HepG2 (cell line): ENCODE results near the gene TMEM198. TPM values are rescaled to one million over a fixed set of nuclear protein-coding genes. Genes with fewer than 3 reads are reported as not detected.

Source experiments
- BRCA1 ChIP-seq: sonication (generic); formaldehyde crosslinking; IDR thresholded peaks from 2 replicates; pipeline ENCODE4 v1.4.0; 2020; ENCODE audit warnings: missing genetic modification reagents
- CAMTA2 ChIP-seq: sonication (generic); formaldehyde crosslinking; IDR thresholded peaks from 2 replicates; pipeline ENCODE4 v1.4.0; 2020; ENCODE audit warnings: mild to moderate bottlenecking, missing genetic modification reagents, borderline replicate concordance
- CREB1 ChIP-seq, 2 experiments: fragments of 450-650 bp in 1 of 2; IDR thresholded peaks; 2 replicates each; pipeline ENCODE4 v1.6.1; 2016 to 2017; ENCODE audit warnings: control low read depth in 1 of 2, mild to moderate bottlenecking in 1 of 2, missing compliant biosample characterization in 1 of 2, missing genetic modification characterization in 1 of 2
- CREBL2 ChIP-seq: sonication (generic); formaldehyde crosslinking; IDR thresholded peaks from 2 replicates; pipeline ENCODE4 v1.8.1; 2023; ENCODE audit warnings: missing genetic modification reagents, mild to moderate bottlenecking, borderline replicate concordance
- ELF4 ChIP-seq: sonication (generic); formaldehyde crosslinking; IDR thresholded peaks from 2 replicates; pipeline ENCODE4 v1.5.0; 2020; ENCODE audit warnings: missing genetic modification reagents, mild to moderate bottlenecking, moderate library complexity, borderline replicate concordance
- HNF1A ChIP-seq, 2 experiments: sonication (generic) in 1 of 2; formaldehyde crosslinking in 1 of 2; IDR thresholded peaks; 2 replicates each; pipeline versions ENCODE4 v1.4.0 to v1.6.1; 2016 to 2020; ENCODE audit warnings: borderline replicate concordance in 1 of 2, low read depth in 1 of 2, mild to moderate bottlenecking in 1 of 2, missing genetic modification reagents in 1 of 2
- IRF2 ChIP-seq: IDR thresholded peaks from 2 replicates; pipeline ENCODE4 v1.6.1; 2018; ENCODE audit warnings: missing genetic modification reagents, missing compliant biosample characterization
- JDP2 ChIP-seq: sonication (generic); formaldehyde crosslinking; IDR thresholded peaks from 2 replicates; pipeline ENCODE4 v1.8.1; 2022; ENCODE audit warnings: missing genetic modification reagents, borderline replicate concordance
- KLF13 ChIP-seq: sonication (generic); formaldehyde crosslinking; IDR thresholded peaks from 2 replicates; pipeline ENCODE4 v1.4.0; 2020; ENCODE audit warnings: mild to moderate bottlenecking, missing genetic modification reagents
- RXRB ChIP-seq: IDR thresholded peaks from 2 replicates; pipeline ENCODE4 v1.6.1; 2016; ENCODE audit warnings: borderline replicate concordance, missing genetic modification reagents, missing compliant biosample characterization
- SP2 ChIP-seq: sonication (generic); formaldehyde crosslinking; IDR thresholded peaks from 2 replicates; pipeline ENCODE4 v1.5.1; 2020; ENCODE audit warnings: mild to moderate bottlenecking, missing genetic modification reagents
- TAF1 ChIP-seq: sonication (generic); formaldehyde crosslinking; IDR thresholded peaks from 2 replicates; pipeline ENCODE4 v1.4.0; 2020; ENCODE audit warnings: missing genetic modification reagents
- ZMYM4 ChIP-seq: sonication (generic); formaldehyde crosslinking; IDR thresholded peaks from 2 replicates; pipeline ENCODE4 v1.8.1; 2023; ENCODE audit warnings: mild to moderate bottlenecking, missing genetic modification reagents
- ZNF431 ChIP-seq: sonication (generic); formaldehyde crosslinking; IDR thresholded peaks from 2 replicates; pipeline ENCODE4 v1.9.0; 2022; ENCODE audit warnings: missing genetic modification reagents, low read depth, mild to moderate bottlenecking, borderline replicate concordance
- ZNF501 ChIP-seq: sonication (generic); formaldehyde crosslinking; IDR thresholded peaks from 2 replicates; pipeline ENCODE4 v1.5.1; 2020; ENCODE audit warnings: mild to moderate bottlenecking, moderate library complexity, missing genetic modification reagents
- ZNF513 ChIP-seq: sonication (generic); formaldehyde crosslinking; conservative IDR thresholded peaks from 2 replicates; pipeline ENCODE4 v1.5.0; 2020; ENCODE audit warnings: missing genetic modification reagents
- ZNF740 ChIP-seq: sonication (generic); formaldehyde crosslinking; IDR thresholded peaks from 2 replicates; pipeline ENCODE4 v1.4.0; 2020; ENCODE audit warnings: missing genetic modification reagents
- ZSCAN31 ChIP-seq: sonication (generic); formaldehyde crosslinking; IDR thresholded peaks from 2 replicates; pipeline ENCODE4 v1.5.0; 2020; ENCODE audit warnings: low read depth, mild to moderate bottlenecking, missing genetic modification reagents
- polyA plus RNA-seq, 8 experiments: library from polyadenylated mRNA; depleted of rRNA in 3 of 8; stranded (reverse) in 7 of 8; unstranded in 1 of 8; fragments of >200 nt; fragmentation: Illumina TruSeq in 4 of 8; extraction: Trizol in 4 of 8; gene quantifications; 2 replicates each; pipeline versions ENCODE4 v1.2.1 to v1.2.3, GENCODE V29; 2011 to 2016; ENCODE audit warnings: low read depth in 4 of 8, missing spikeins in 1 of 8, mixed read lengths in 1 of 8; ENCODE audit not compliant: insufficient read depth in 1 of 8
- total RNA-seq, 5 experiments: library from RNA; depleted of rRNA; stranded (reverse); fragments of >200 nt; fragmentation: Illumina TruSeq; extraction: Trizol; gene quantifications; 2 replicates each; pipeline ENCODE4 v1.2.3, GENCODE V29; 2016; ENCODE audit warnings: low read depth in 1 of 5

The TMEM198 gene
- total and polyA plus RNA-seq, 2 of the 13 experiments (the other 11 are each of a cell fraction or from before 2014, with no cell fraction given): 17.3 to 23.5 TPM

GRCh38 chr2:219570924-219571310 is 27.1 kb downstream of the TMEM198 start (continued):
- TF ChIP-seq ZNF740 (CRISPR knock-in tag): peak; percentile 92; the same call in 1 of the 2 replicates
- no peak for TF ChIP-seq SP2 (CRISPR knock-in tag)
- TF ChIP-seq ZNF431 (CRISPR knock-in tag): no peak
- TF ChIP-seq JDP2 (CRISPR knock-in tag): no peak; the same call in 1 of the 2 replicates
- TF ChIP-seq CREB1 (IDR thresholded peaks at IDR 0.05): no peak
- TF ChIP-seq CREB1 (CRISPR knock-in tag; IDR thresholded peaks at IDR 0.05): no peak
- TF ChIP-seq BRCA1 (CRISPR knock-in tag): no peak
- TF ChIP-seq KLF13 (CRISPR knock-in tag): no peak
- no peak for TF ChIP-seq IRF2
- no peak for TF ChIP-seq ZMYM4 (CRISPR knock-in tag)
- no peak for TF ChIP-seq ZNF513
- 0 out of 2 replicates have a peak, but pooled peaks have one; percentile 34 for TF ChIP-seq CAMTA2
- peak; percentile 39 for TF ChIP-seq TAF1 (CRISPR knock-in tag)
- TF ChIP-seq ZSCAN31 (CRISPR knock-in tag): no peak
- no peak for TF ChIP-seq HNF1A (IDR thresholded peaks at IDR 0.05; ENCODE audit: low read depth)
- no peak for TF ChIP-seq HNF1A (CRISPR knock-in tag; IDR thresholded peaks at IDR 0.05; ENCODE audit: borderline replicate concordance)
- no peak for TF ChIP-seq RXRB (CRISPR knock-in tag)
- no peak for TF ChIP-seq ELF4 (CRISPR knock-in tag)
- no peak for TF ChIP-seq CREBL2
- TF ChIP-seq ZNF501: no peak
